Panc1 (cell line): ENCODE results near the gene ATP6V0A4. TPM values are rescaled to one million over a fixed set of nuclear protein-coding genes. Genes with fewer than 3 reads are reported as not detected.

Source experiments
- ATAC-seq: fragments of 200-7000 bp; cut with Tn5 transposase; 2 replicates; pipeline ENCODE4 v1.9.1; 2020; ENCODE audit warnings: mild to moderate bottlenecking, moderate library complexity
- BruUV-seq: library from RNA; stranded (reverse); fragments of 400-500 nt; replicated peaks from 2 replicates; lab custom pipeline; 2021; lab: Mats Ljungman, UMichigan
- CTCF ChIA-PET: fragments of 300-600 bp; sonication (Branson Sonifier 250); formaldehyde crosslinking; loops from one replicate; lab custom pipeline; 2022; ENCODE audit warnings: antibody characterized with exemption; lab: Charles Lee
- POLR2A ChIA-PET: fragments of 300-600 bp; sonication (Branson Sonifier 250); formaldehyde crosslinking; loops from one replicate; lab custom pipeline; 2022; ENCODE audit warnings: antibody characterized with exemption; lab: Charles Lee
- DNase-seq: peaks from one replicate; pipeline ENCODE4 v3.0.0-alpha.2; 2010; ENCODE audit warnings: low read depth, low spot score
- H3K27ac ChIP-seq: 2 replicates; pipeline ENCODE4 v1.5.1; 2011; ENCODE audit warnings: mild to moderate bottlenecking, low read length, inconsistent platforms
- H3K27me3 ChIP-seq: fragments of 200-500 bp; sonication (Bioruptor generic); 2 replicates; pipeline ENCODE4 v1.6.0; 2014; ENCODE audit warnings: low read length, inconsistent platforms; ENCODE audit not compliant: control insufficient read depth, insufficient read depth
- H3K36me3 ChIP-seq: fragments of 200-500 bp; sonication (Bioruptor generic); 2 replicates; pipeline ENCODE4 v1.5.1; 2014; ENCODE audit warnings: inconsistent platforms, mild to moderate bottlenecking, low read length, moderate library complexity; ENCODE audit not compliant: control insufficient read depth, insufficient read depth
- H3K4me1 ChIP-seq: 2 replicates; pipeline ENCODE4 v1.5.1; 2011; ENCODE audit warnings: inconsistent platforms, mild to moderate bottlenecking, low read length, moderate library complexity; ENCODE audit not compliant: control insufficient read depth, insufficient read depth
- H3K4me3 ChIP-seq, 2 experiments: 2 replicates each; pipeline ENCODE4 v1.5.1; 2011 to 2012; ENCODE audit warnings: low read depth in 2 of 2, low read length in 2 of 2, mild to moderate bottlenecking in 2 of 2, inconsistent platforms in 1 of 2, moderate library complexity in 1 of 2
- H3K9me3 ChIP-seq: fragments of 200-500 bp; sonication (Bioruptor generic); 2 replicates; pipeline ENCODE4 v1.5.1; 2014; ENCODE audit warnings: low read depth, mild to moderate bottlenecking, inconsistent platforms, low read length, moderate library complexity; ENCODE audit not compliant: control insufficient read depth, insufficient read depth
- POLR2AphosphoS5 ChIP-seq: IDR thresholded peaks from 2 replicates; pipeline ENCODE4 v1.6.1; 2012; ENCODE audit warnings: mild to moderate bottlenecking, low read depth, low read length, moderate library complexity
- REST ChIP-seq, 2 experiments: IDR thresholded peaks; 2 replicates each; pipeline ENCODE4 v1.6.1; 2011 to 2012; ENCODE audit warnings: low read depth in 2 of 2, control low read depth in 1 of 2, low read length in 1 of 2, mild to moderate bottlenecking in 1 of 2, moderate library complexity in 1 of 2; ENCODE audit not compliant: insufficient read depth in 1 of 2
- SIN3A ChIP-seq: IDR thresholded peaks from 2 replicates; pipeline ENCODE4 v1.6.1; 2012; ENCODE audit warnings: low read depth, mild to moderate bottlenecking, low read length, moderate library complexity, borderline replicate concordance; ENCODE audit not compliant: insufficient read depth
- TCF7L2 ChIP-seq: IDR thresholded peaks from 2 replicates; pipeline ENCODE4 v1.6.1; 2011; ENCODE audit warnings: mild to moderate bottlenecking, low read depth, low read length, inconsistent platforms
- in situ Hi-C: cut with HindIII; loops from 2 replicates; pipeline ENCODE4 v1.10.0; 2016; ENCODE audit warnings: low sequenced_read_pairs, low pct_unique_long_range_greater_than_20kb
- intact Hi-C: fragments of 100-400 bp; cut with micrococcal nuclease; formaldehyde crosslinking; loops from one replicate; pipeline ENCODE4 v1.10.0; 2022; ENCODE audit not compliant: unreplicated experiment
- total RNA-seq: library from RNA; stranded (reverse); gene quantifications from one replicate; pipeline ENCODE4 v1.2.1, GENCODE V29; 2021; ENCODE audit not compliant: unreplicated experiment
- TF ChIP-seq, protein P1 (sequence below): fragments of 450-650 bp; IDR thresholded peaks from 2 replicates; pipeline ENCODE4 v1.5.1; 2017; ENCODE audit warnings: mild to moderate bottlenecking

The ATP6V0A4 gene
- total RNA-seq, 1 experiment from 2014 or later, result 0.15 TPM

- BruUV-seq, result no TSS peak
- ChIA-PET CTCF (interaction anchor here (0.7 kb wide), 1 partner anchor 24 kb away, joined by 5 read pairs; no protein-coding TSS in a partner anchor), POLR2A (no interaction called here)
- intact Hi-C loops (no loop called here), in situ Hi-C loops (no loop called here)
- no peak for DNase-seq
- Histone ChIP-seq H3K36me3 (no peaks in the 10 kb centered on the region), H3K4me3 (no peak overlapping the region), H3K9me3 (no peaks in the 10 kb centered on the region), H3K4me1 (no peaks in the 10 kb centered on the region), H3K27me3 (no peaks in the 10 kb centered on the region), H3K27ac (no peak overlapping the region)
- peak; percentile 85 for ATAC-seq
- TF ChIP-seq REST (IDR thresholded peaks at IDR 0.05; ENCODE audit: insufficient read depth in 1 of 2, low read depth in 2 of 2, low read length in 1 of 2) (no peak), TCF7L2 (no peak), SIN3A (no peak), POLR2AphosphoS5 (no peak)
- TF ChIP-seq, protein P1, sequence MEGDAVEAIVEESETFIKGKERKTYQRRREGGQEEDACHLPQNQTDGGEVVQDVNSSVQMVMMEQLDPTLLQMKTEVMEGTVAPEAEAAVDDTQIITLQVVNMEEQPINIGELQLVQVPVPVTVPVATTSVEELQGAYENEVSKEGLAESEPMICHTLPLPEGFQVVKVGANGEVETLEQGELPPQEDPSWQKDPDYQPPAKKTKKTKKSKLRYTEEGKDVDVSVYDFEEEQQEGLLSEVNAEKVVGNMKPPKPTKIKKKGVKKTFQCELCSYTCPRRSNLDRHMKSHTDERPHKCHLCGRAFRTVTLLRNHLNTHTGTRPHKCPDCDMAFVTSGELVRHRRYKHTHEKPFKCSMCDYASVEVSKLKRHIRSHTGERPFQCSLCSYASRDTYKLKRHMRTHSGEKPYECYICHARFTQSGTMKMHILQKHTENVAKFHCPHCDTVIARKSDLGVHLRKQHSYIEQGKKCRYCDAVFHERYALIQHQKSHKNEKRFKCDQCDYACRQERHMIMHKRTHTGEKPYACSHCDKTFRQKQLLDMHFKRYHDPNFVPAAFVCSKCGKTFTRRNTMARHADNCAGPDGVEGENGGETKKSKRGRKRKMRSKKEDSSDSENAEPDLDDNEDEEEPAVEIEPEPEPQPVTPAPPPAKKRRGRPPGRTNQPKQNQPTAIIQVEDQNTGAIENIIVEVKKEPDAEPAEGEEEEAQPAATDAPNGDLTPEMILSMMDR, result no peak
These were observed 12.2 kb downstream of the ATP6V0A4 start for GRCh38 chr7:138785587-138786437.

- in situ Hi-C loops (no loop called here), intact Hi-C loops (no loop called here)
- POLR2A ChIA-PET, result no interaction called here
- no peaks in the 10 kb centered on the region for H3K36me3 ChIP-seq
- no peak overlapping the region for H3K27ac ChIP-seq
- DNase-seq (no peak), ATAC-seq (no peak)
- TF ChIP-seq TCF7L2 (no peak), SIN3A (no peak), REST (IDR thresholded peaks at IDR 0.05; ENCODE audit: insufficient read depth in 1 of 2, low read depth in 2 of 2, low read length in 1 of 2) (no peak), POLR2AphosphoS5 (no peak)
- TF ChIP-seq, protein P1, result no peak
- no peak overlapping the region for H3K4me3 ChIP-seq
- H3K27me3 ChIP-seq, result no peaks in the 10 kb centered on the region
- BruUV-seq, result no TSS peak
- CTCF ChIA-PET, result no interaction called here
- no peaks in the 10 kb centered on the region for H3K4me1 ChIP-seq
- H3K9me3 ChIP-seq, result no peaks in the 10 kb centered on the region
These were observed 13.3 kb downstream of the ATP6V0A4 start for GRCh38 chr7:138784692-138785091.
